HepG2 (cell line): ENCODE measurements around the gene CLRN3. TPM values are rescaled to one million over a fixed set of nuclear protein-coding genes. Genes with fewer than 3 reads are reported as not detected.
A peak's percentile ranks its signal among the peaks of the same experiment; 100 is the strongest.

Experiments
- ATAC-seq: fragments of 200-7000 bp; cut with Tn5 transposase; 3 replicates; pipeline ENCODE4 v1.9.1; 2020; ENCODE audit warnings: mild to moderate bottlenecking, moderate library complexity
- BruUV-seq: library from RNA; stranded (reverse); fragments of 400-500 nt; replicated peaks from 2 replicates; lab custom pipeline; 2021; lab: Mats Ljungman, UMichigan
- CTCF ChIA-PET: fragments of 300-600 bp; formaldehyde crosslinking; extraction: SDS; loops from one replicate; lab custom pipeline; 2021; ENCODE audit warnings: low total read pairs, inconsistent platforms, low intra/inter-chr PET ratio; lab: Yijun Ruan, JAX
- POLR2A ChIA-PET: fragments of 350-600 bp; sonication (Branson Sonifier 250); formaldehyde crosslinking; loops from one replicate; lab custom pipeline; 2020; ENCODE audit warnings: antibody characterized with exemption, inconsistent platforms; lab: Yijun Ruan, JAX
- DNase-seq: peaks from one replicate; pipeline ENCODE4 v3.0.0-alpha.2; 2015; ENCODE audit warnings: low spot score
- FAIRE-seq: peaks from 3 replicates; lab custom pipeline; 2011; peaks lifted over from hg19 to GRCh38; lab: Jason Lieb, UNC
- H2AFZ ChIP-seq: one replicate; pipeline ENCODE4 v1.6.1; 2011; ENCODE audit warnings: low read length, inconsistent platforms
- H3K27ac ChIP-seq: fragments of 300-600 bp; 3 replicates; pipeline ENCODE4 v1.8.0; 2011; ENCODE audit warnings: mixed run types, mild to moderate bottlenecking, mixed read lengths, low read length, inconsistent platforms; ENCODE audit not compliant: insufficient read depth; ENCODE audit errors: extremely low read length
- H3K27me3 ChIP-seq, 2 experiments: fragments of 200-600 bp in 1 of 2; 2 replicates in 1 of 2; 3 replicates in 1 of 2; pipeline versions ENCODE4 v1.6.0 to v1.8.0; 2011; ENCODE audit warnings: low read length in 2 of 2, mild to moderate bottlenecking in 2 of 2, moderate library complexity in 2 of 2, inconsistent platforms in 1 of 2; ENCODE audit not compliant: insufficient read depth in 2 of 2, control insufficient read depth in 1 of 2
- H3K36me3 ChIP-seq, 2 experiments: fragments of 200-600 bp in 1 of 2; replicated peaks in 1 of 2; 2 replicates in 1 of 2; 3 replicates in 1 of 2; pipeline versions ENCODE4 v1.5.1 to v1.8.0; 2011; ENCODE audit warnings: low read length in 2 of 2, inconsistent platforms in 1 of 2; ENCODE audit not compliant: insufficient read depth in 2 of 2, control insufficient read depth in 1 of 2
- H3K4me1 ChIP-seq: 2 replicates; pipeline ENCODE4 v1.5.1; 2012; ENCODE audit warnings: low read length, inconsistent platforms; ENCODE audit not compliant: insufficient read depth
- H3K4me2 ChIP-seq: 2 replicates; pipeline ENCODE4 v1.6.0; 2011; ENCODE audit warnings: low read depth, low read length, inconsistent platforms
- H3K4me3 ChIP-seq, 3 experiments: fragments of 200-600 bp in 1 of 3; sonication (generic), shearing (Covaris generic) in 1 of 3; replicated peaks in 1 of 3; 2 replicates each; pipeline ENCODE4 v1.5.1; 2011 to 2016; ENCODE audit warnings: low read length in 3 of 3, inconsistent platforms in 2 of 3, low read depth in 2 of 3, mild to moderate bottlenecking in 2 of 3, control low read depth in 1 of 3, mixed read lengths in 1 of 3; ENCODE audit not compliant: insufficient read depth in 1 of 3
- H3K79me2 ChIP-seq: one replicate; pipeline ENCODE4 v1.6.1; 2011; ENCODE audit warnings: low read length, inconsistent platforms; ENCODE audit not compliant: insufficient read depth
- H3K9ac ChIP-seq: 2 replicates; pipeline ENCODE4 v1.6.0; 2011; ENCODE audit warnings: mild to moderate bottlenecking, low read depth, low read length, inconsistent platforms; ENCODE audit not compliant: insufficient read depth
- H3K9me3 ChIP-seq: 2 replicates; pipeline ENCODE4 v1.5.1; 2012; ENCODE audit warnings: mild to moderate bottlenecking, low read length
- H4K20me1 ChIP-seq: 2 replicates; pipeline ENCODE4 v1.6.0; 2011; ENCODE audit warnings: inconsistent platforms, mild to moderate bottlenecking, low read length, moderate library complexity; ENCODE audit not compliant: insufficient read depth
- ATF5 ChIP-seq: sonication (generic); formaldehyde crosslinking; IDR thresholded peaks from 2 replicates; pipeline ENCODE4 v1.4.0; 2020; ENCODE audit warnings: mild to moderate bottlenecking, low read depth, missing genetic modification reagents
- DMAP1 ChIP-seq: IDR thresholded peaks from 2 replicates; pipeline ENCODE4 v1.6.1; 2016
- HNF4A ChIP-seq: sonication (generic); formaldehyde crosslinking; IDR thresholded peaks from 2 replicates; pipeline ENCODE4 v1.4.0; 2020; ENCODE audit warnings: missing genetic modification reagents
- HOMEZ ChIP-seq: IDR thresholded peaks from 2 replicates; pipeline ENCODE4 v1.6.1; 2016; ENCODE audit warnings: low read depth
- NFYC ChIP-seq: IDR thresholded peaks from 2 replicates; pipeline ENCODE4 v1.6.1; 2016; ENCODE audit warnings: missing genetic modification reagents, missing compliant biosample characterization
- PRMT3 ChIP-seq: sonication (generic); formaldehyde crosslinking; IDR thresholded peaks from 2 replicates; pipeline ENCODE4 v1.8.1; 2022; ENCODE audit warnings: low read depth, mild to moderate bottlenecking, moderate library complexity, missing genetic modification reagents, borderline replicate concordance
- SOX5 ChIP-seq: IDR thresholded peaks from 2 replicates; pipeline ENCODE4 v1.6.1; 2016; ENCODE audit warnings: borderline replicate concordance
- SOX6 ChIP-seq, 2 experiments: fragments of 450-650 bp in 1 of 2; sonication (generic) in 1 of 2; formaldehyde crosslinking in 1 of 2; IDR thresholded peaks; 2 replicates each; pipeline versions ENCODE4 v1.4.0 to v1.6.1; 2017 to 2020; ENCODE audit warnings: antibody characterized with exemption in 1 of 2, mild to moderate bottlenecking in 1 of 2, missing genetic modification reagents in 1 of 2
- WGBS: methylation state at CpG from one replicate; pipeline ENCODE4 v1.1.6; 2017; ENCODE audit warnings: low lambda C conversion rate; 5-methylcytosine and 5-hydroxymethylcytosine counted together
- in situ Hi-C: cut with HindIII; loops from 2 replicates; pipeline ENCODE4 v1.10.0; 2017; ENCODE audit warnings: low pct_unique_long_range_greater_than_20kb; ENCODE audit not compliant: extremely low pct_ligation_motif_present
- intact Hi-C: fragments of 100-400 bp; cut with micrococcal nuclease; formaldehyde crosslinking; loops from one replicate; pipeline ENCODE4 v1.10.0; 2022; ENCODE audit not compliant: unreplicated experiment
- polyA plus RNA-seq, 8 experiments: library from polyadenylated mRNA; depleted of rRNA in 3 of 8; stranded (reverse) in 7 of 8; unstranded in 1 of 8; fragments of >200 nt; fragmentation: Illumina TruSeq in 4 of 8; extraction: Trizol in 4 of 8; gene quantifications; 2 replicates each; pipeline versions ENCODE4 v1.2.1 to v1.2.3, GENCODE V29; 2011 to 2016; ENCODE audit warnings: low read depth in 4 of 8, missing spikeins in 1 of 8, mixed read lengths in 1 of 8; ENCODE audit not compliant: insufficient read depth in 1 of 8
- total RNA-seq, 5 experiments: library from RNA; depleted of rRNA; stranded (reverse); fragments of >200 nt; fragmentation: Illumina TruSeq; extraction: Trizol; gene quantifications; 2 replicates each; pipeline ENCODE4 v1.2.3, GENCODE V29; 2016; ENCODE audit warnings: low read depth in 1 of 5
- TF ChIP-seq, protein P1 (sequence below): sonication (generic); formaldehyde crosslinking; conservative IDR thresholded peaks from 2 replicates; pipeline ENCODE4 v1.4.0; 2020; ENCODE audit warnings: mild to moderate bottlenecking, missing genetic modification reagents, moderate library complexity
- TF ChIP-seq, protein P2 (sequence below): IDR thresholded peaks from 2 replicates; pipeline ENCODE4 v1.6.1; 2016; ENCODE audit warnings: missing compliant biosample characterization, missing genetic modification reagents, borderline replicate concordance
- TF ChIP-seq, protein P3 (sequence below): sonication (generic); formaldehyde crosslinking; IDR thresholded peaks from 2 replicates; pipeline ENCODE4 v1.5.0; 2020; ENCODE audit warnings: missing genetic modification reagents, mild to moderate bottlenecking, borderline replicate concordance
- TF ChIP-seq, protein P4 (sequence below): conservative IDR thresholded peaks from 2 replicates; pipeline ENCODE4 v1.6.1; 2018; ENCODE audit warnings: missing genetic modification reagents

Gene CLRN3
- total and polyA plus RNA-seq, 2 of the 13 experiments (the other 11 are each of a cell fraction or from before 2014, with no cell fraction given): not detected

- H3K4me3 ChIP-seq: no peak overlapping the region
- intact Hi-C loops: no loop called here
- ChIA-PET CTCF (no interaction called here), POLR2A (no interaction called here)
- peak overlapping the region; percentile 13; the same call in 1 of the 2 replicates for H3K4me2 ChIP-seq
- H3K27ac ChIP-seq: no peak overlapping the region
- H3K9me3 ChIP-seq: peaks cover 35% of the 10 kb centered on the region
- no peak overlapping the region for H2AFZ ChIP-seq
- no peak overlapping the region for H3K9ac ChIP-seq
- peaks cover 22% of the 10 kb centered on the region for H3K4me1 ChIP-seq
- in situ Hi-C loops: loop anchor here (25.0 kb wide), 1 partner anchor 629 kb away; no protein-coding TSS in a partner anchor
- no peaks in the 10 kb centered on the region for H3K27me3 ChIP-seq
- BruUV-seq: no TSS peak
- no peaks in the 10 kb centered on the region for H3K36me3 ChIP-seq
- H4K20me1 ChIP-seq: no peaks in the 10 kb centered on the region
- WGBS: 7% methylated on average over 8 of the region's 8 CpGs
- DNase-seq: peak; percentile 30
- peak; percentile 49 for ATAC-seq
- no peak for FAIRE-seq
- no peaks in the 10 kb centered on the region for H3K79me2 ChIP-seq
- no peak for TF ChIP-seq HOMEZ (CRISPR knock-in tag)
- no peak for TF ChIP-seq DMAP1 (CRISPR knock-in tag)
- TF ChIP-seq, protein P1, sequence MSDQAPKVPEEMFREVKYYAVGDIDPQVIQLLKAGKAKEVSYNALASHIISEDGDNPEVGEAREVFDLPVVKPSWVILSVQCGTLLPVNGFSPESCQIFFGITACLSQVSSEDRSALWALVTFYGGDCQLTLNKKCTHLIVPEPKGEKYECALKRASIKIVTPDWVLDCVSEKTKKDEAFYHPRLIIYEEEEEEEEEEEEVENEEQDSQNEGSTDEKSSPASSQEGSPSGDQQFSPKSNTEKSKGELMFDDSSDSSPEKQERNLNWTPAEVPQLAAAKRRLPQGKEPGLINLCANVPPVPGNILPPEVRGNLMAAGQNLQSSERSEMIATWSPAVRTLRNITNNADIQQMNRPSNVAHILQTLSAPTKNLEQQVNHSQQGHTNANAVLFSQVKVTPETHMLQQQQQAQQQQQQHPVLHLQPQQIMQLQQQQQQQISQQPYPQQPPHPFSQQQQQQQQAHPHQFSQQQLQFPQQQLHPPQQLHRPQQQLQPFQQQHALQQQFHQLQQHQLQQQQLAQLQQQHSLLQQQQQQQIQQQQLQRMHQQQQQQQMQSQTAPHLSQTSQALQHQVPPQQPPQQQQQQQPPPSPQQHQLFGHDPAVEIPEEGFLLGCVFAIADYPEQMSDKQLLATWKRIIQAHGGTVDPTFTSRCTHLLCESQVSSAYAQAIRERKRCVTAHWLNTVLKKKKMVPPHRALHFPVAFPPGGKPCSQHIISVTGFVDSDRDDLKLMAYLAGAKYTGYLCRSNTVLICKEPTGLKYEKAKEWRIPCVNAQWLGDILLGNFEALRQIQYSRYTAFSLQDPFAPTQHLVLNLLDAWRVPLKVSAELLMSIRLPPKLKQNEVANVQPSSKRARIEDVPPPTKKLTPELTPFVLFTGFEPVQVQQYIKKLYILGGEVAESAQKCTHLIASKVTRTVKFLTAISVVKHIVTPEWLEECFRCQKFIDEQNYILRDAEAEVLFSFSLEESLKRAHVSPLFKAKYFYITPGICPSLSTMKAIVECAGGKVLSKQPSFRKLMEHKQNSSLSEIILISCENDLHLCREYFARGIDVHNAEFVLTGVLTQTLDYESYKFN (CRISPR knock-in tag): 0 out of 2 replicates have a peak, but pooled peaks have one; percentile 16
- TF ChIP-seq, protein P2, sequence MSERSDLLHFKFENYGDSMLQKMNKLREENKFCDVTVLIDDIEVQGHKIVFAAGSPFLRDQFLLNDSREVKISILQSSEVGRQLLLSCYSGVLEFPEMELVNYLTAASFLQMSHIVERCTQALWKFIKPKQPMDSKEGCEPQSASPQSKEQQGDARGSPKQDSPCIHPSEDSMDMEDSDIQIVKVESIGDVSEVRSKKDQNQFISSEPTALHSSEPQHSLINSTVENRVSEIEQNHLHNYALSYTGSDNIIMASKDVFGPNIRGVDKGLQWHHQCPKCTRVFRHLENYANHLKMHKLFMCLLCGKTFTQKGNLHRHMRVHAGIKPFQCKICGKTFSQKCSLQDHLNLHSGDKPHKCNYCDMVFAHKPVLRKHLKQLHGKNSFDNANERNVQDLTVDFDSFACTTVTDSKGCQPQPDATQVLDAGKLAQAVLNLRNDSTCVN: peak; percentile 100
- peak; percentile 59 for TF ChIP-seq HNF4A
- TF ChIP-seq, protein P3, sequence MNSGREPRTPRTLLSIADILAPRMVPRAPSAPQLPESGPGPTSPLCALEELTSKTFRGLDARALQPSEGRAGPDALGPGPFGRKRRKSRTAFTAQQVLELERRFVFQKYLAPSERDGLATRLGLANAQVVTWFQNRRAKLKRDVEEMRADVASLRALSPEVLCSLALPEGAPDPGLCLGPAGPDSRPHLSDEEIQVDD (CRISPR knock-in tag): no peak
- peak; percentile 28; the same call in 1 of the 2 replicates for TF ChIP-seq SOX5 (CRISPR knock-in tag)
- TF ChIP-seq PRMT3 (CRISPR knock-in tag): no peak
- no peak for TF ChIP-seq NFYC (CRISPR knock-in tag)
- TF ChIP-seq, protein P4, sequence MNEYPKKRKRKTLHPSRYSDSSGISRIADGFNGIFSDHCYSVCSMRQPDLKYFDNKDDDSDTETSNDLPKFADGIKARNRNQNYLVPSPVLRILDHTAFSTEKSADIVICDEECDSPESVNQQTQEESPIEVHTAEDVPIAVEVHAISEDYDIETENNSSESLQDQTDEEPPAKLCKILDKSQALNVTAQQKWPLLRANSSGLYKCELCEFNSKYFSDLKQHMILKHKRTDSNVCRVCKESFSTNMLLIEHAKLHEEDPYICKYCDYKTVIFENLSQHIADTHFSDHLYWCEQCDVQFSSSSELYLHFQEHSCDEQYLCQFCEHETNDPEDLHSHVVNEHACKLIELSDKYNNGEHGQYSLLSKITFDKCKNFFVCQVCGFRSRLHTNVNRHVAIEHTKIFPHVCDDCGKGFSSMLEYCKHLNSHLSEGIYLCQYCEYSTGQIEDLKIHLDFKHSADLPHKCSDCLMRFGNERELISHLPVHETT: no peak
- TF ChIP-seq SOX6 (IDR thresholded peaks at IDR 0.05): no peak
- 0 out of 2 replicates have a peak, but pooled peaks have one; percentile 34 for TF ChIP-seq SOX6 (CRISPR knock-in tag; IDR thresholded peaks at IDR 0.05)
- TF ChIP-seq ATF5 (CRISPR knock-in tag): no peak
These were observed 26.3 kb downstream of the CLRN3 start for GRCh38 chr10:127866276-127867013.
